ENCODE results near the gene GRAMD1B.
"Not testable (repeated sequence)": the region's sequence is repeated elsewhere in the genome, so short reads cannot be mapped to it uniquely, and the experiment has no call there.

Gene GRAMD1B

DNA sequence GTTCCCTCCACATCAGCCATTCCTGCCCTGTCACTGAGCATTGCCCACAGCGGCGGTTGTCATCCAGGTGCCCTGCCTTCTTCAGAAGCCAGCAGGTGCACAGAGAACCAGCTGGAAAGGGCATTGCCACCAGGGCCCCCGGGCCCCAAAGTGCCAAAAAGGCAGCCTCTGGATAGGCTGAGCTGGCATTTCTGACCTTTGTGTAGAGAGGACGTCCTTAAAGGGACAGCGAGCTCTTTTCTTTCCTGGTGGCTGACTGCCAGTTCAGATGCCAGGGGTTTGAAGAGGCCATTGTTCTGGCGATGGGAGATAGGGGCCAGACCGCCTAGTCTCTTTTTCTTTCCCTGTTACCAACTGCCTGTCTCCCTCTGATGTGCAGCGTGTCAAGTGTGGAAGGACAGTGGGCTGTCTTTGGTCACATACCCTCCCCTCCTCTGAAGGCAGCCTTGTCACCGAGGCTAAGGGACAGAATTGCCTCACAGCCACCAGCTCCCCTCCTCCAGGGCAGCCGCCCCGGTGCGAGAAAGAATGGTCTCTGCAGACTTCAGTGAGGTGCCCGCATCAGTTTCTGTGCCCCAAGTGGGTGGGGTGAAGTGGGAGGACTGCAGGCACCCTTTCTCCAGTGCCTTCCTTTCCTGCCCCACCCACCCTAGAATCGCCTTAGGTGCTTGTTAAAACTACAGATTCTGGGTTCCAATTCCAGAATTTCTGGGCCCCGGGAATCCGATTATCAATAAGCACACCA, 114.7 kb downstream of the GRAMD1B start:
- no peak for DNase-seq

DNA sequence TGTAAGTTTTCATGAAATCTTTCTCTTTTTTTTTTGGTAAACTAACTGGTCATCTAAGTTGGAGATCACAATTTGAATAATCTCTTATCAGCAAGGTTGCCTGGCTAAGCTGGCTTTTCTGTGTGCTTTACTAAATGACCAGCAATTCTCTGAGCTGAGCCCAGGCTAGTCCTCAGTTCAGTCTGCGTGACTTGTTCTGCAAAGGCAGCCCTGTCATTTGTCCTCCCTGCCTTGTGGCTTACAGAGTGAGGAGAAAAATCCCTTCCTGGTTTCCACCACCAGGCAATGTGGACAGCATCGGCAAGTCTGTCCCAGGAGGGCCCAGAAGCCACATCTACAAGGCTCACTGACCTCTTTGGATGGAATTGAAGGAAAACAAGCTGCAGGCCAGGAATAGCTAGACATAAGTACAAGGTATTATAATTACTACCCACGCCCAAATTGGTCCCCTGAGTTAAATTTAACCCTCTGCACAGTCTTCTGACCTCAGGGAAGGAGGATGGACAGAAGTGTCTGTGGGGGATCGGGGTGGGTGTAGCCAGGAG, 115.7 kb downstream of the GRAMD1B start:
- DNase-seq = no peak

DNA sequence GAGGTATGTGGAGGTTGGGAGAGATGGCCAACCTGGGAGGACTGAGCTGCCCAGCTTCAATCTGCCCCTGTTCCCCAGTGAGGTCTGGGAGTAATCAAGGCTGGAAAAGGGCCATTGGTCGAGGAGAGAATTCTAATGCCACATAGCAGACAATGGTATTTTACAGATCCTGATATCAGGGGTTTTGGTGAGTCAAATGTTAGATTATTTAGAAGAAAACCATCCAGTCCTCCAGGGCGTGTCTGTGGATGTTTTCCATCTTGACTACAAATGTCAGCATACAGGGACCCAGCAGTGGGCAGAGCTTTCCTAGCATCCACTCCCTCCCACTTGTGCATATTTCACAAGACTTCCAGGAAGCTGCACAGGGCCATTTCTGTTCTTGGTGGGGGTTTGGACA, 116.4 kb downstream of the GRAMD1B start:
- no peak for DNase-seq

DNA sequence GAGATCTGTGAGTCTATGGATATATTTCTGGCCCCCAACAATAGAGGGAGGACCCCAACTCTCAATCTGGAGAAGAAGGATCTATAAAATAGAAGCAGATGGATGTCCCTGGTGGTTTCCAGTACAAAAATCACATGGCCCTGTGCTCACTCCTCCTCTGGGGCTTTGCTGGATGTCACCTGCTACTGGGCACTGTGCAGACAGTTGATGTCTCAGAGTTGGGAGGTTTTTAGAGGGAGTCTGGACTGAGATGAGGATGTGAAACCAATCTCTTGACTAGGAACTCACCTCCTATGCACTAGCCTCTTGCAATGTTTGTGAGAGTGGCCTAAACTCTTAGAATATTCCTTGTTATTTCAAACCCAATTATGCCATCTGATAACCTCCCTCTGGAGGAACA, 117.1 kb downstream of the GRAMD1B start:
- DNase-seq = no peak

DNA sequence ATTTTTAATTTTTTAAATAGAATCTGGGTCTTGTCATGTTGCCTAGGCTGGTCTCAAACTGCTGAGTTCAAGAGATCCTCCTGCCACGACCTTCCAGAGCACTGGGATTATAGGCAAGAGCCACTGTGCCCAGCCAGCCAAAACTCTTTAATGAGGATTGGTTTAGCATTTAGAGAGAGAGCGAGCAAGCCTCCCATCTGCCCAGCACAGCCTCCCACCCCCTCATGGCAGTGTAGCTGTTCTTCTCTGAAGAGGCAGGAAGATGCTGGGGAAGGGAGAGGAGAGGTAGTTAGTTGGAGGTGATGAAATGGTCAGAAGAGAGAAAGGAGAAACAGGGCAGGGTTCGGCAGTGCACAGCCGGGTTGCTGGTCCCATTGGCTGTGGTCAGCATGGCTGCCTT, 118.7 kb downstream of the GRAMD1B start:
- no peak for DNase-seq

DNA sequence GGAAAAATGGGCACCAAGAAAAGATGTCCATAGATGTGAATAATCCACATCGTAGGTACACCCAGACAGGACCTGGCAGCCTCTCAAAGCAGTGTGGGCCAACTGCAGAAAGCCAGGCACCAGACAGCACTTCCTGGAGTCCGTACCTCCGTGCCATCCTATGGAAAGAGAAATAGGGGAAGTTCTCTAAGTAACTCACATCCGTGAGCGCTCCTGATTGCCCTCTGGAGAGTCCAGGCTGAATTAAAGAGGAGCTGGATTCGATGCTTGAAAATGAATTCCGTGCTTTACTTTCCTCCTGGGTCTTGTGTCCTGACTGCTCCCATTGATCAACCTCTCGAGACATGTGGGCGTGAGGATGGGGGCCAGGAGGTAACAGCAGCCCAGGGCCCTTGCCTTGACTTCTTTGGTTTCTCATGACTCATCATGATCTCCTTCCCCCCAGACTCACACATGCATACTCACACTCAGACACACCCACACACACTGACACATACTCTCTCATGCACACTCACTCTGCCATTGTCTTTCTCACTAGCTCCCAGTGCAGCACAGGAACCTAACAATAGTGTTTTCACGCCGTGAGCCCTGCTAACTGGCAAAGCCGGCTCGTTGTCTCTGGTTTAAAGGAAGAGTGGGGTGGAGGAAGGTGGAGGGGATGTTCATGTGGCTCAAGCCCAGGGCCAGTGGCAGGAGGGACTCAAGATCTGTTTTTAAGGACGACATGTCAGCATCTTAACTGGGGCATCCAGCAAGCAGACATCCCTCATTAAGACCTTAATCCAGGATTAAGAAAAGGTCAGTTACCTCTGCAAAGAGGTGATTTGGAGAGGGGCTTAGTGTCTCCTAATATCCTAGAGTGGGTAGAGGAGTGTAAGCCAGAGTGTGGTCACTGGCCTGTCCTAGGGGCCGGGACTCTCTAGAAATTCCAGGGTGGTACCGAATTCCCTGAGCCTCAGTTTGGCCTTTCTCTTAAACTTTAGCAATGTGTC, 120.2 kb downstream of the GRAMD1B start:
- DNase-seq = no peak

DNA sequence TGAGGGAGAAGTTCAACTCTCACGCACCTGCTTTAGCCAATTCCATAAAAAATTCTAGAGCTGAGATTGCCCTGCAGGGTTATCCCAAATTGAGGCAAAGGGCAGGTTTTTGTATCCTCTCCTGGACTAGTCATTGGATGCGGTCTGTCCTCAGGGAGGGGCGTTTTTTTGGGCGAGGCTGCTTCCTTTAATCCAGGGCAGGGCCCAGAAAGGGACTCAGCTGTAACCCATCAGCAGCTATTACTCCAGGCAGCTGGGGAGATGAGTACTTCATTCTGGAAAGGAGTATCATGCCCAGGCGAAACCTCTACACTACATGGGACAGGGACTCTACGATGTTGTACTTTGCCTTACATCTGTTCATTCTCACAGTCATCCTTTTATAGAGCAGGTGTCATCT, 121.0 kb downstream of the GRAMD1B start:
- no peak for DNase-seq

DNA sequence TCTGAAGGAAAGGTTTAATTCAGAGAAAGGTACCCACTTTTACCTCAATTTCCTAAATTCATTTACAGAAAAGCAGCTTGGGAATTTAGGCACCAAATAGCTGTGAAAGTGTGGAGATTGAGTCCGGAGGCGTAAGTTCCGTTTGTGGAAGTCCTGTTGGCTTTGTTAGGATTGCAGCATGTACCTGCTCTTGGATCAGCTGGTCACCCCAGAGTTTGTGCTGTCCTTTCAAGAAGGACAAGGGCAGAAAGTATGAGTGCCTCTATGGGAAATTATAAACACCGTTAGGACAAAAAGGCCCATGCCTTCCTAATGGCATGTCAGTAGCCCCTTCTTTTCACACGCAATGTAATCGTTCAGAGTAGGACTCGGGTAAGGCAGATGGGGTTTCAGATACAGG, 126.6 kb downstream of the GRAMD1B start:
- DNase-seq = no peak

DNA sequence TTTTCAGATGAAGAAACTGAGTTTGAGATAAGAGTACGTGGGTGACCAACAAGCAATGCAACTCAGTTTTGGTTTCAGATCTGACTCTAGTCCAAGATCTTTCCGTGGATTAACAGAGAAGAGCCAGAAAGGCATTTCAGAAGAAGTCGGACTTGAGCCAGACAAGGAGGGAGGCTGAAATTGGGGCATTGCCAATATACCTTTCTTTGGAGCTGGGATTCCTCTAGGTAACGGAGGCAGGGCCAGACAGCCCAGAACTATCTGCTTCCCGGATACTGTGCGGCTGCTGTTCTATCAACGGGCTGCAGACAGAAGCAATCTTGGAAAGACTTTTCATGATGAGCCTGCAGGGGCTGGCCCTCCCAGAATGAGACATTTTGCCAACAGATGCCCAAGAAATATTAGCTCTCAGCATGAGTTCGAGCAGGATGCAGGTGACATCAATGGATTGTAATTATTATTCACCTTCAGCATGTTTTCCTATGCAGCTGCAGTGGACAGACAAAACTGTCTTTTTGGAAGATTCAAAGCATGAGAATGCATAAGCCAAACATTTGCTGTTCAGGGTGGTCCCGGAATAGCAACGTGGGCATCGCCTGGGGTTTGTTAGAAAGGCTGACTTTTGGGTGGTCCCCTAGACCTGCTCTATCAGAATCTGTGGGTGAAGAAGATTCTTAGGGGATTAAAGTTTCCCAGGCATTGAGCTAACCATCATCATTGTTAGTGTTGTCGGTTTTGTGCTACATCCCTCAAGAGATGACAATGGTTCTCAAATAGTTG, 128.7 kb downstream of the GRAMD1B start:
- no peak for DNase-seq

DNA sequence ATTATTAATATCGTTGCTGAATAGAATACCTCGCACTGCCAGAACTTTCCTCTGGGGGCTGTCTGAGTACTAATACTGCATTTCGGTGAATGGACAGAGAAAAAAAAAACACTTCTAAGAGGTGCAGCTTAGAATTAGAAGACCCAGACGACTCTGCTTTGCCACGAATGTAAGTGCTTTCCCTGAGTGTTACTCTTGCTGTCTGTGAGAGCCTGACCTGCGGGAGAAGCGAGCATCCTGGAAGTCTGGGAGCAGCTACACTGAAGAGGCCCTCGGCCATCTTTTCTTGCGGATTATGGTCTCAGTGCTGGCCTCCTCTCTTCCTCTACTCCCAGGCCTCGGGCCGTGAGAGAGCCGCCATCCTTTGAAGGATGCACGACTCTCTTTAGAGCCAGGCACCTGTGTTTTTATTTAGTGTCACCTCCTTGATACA, 129.5 kb downstream of the GRAMD1B start:
- DNase-seq = no peak

DNA sequence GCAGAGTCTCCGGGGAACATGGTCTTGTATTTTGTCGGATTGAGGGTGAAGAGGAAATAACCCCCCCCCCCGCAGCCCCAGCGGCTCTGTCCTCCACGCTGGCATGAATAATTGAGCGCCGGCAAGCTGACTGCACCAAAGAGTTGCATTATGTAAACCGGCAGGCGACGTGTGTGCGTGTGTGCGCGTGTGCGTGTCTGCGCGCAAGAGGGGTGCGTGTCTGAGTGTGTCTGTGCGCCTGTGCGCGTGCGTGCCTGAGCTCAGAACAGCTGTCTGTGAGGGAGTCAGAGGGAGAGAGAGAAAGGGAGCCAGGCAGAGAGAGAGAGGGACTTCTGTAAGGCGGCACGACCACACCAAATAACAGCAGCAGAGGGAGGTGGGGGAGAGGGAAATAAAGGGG, 129.9 kb downstream of the GRAMD1B start:
- DNase-seq = no peak

DNA sequence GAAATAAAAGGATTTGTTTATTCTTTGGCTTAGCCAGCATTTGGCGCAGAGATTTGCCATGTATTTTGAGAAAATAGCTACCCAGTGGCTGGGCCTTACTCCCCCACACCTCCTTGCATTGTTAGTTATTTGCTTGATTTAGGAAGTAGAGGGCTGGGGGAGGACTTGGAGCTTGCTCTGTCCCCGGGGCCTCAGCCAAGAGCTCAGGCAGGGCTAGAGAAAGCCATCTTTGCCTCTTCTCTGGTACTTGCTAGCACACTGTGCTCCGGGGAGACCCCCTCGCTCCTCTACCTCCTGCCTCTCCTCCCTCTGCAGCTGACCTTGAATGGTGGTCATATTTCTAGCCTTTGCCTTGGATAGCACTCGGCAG, 131.3 kb downstream of the GRAMD1B start:
- no peak for DNase-seq

DNA sequence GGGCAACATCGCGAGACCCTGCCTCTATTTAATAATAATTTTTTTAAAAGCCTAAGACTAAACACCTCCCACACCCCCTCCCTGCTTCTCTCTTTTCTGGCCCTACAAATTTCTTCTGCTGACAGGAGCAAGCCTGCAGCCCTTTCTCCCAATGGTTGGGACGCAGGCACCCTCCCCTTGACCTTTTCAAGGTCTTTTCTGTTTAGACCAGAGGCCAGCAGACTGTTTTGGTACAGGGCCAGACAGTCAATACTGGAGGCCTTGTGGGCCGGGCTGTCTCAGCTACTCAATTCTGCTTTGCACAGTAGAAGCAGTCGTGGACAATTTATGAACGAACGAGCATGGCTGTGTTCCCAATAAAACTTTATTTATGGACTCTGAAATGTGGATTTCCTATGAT, 132.1 kb downstream of the GRAMD1B start:
- no peak for DNase-seq

DNA sequence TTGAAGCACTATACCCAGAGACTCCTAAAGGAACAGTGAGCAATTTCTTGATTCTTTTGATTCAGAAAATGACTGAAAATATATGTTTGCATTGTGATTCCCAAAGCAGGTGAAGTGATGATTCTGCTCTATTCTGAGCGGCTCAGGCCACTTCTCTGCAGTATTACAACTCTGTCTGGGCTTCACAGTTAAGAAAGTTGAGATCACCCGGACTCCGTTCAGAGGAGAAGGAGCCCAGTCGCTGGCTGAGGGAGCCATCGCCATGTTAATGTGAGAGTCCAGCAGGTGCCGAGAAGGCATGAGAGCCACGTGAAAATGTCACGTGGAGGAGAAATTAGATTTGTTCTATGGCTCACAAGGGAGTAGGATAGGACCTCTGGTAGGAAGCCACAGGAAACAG, 132.8 kb downstream of the GRAMD1B start:
- no peak for DNase-seq

DNA sequence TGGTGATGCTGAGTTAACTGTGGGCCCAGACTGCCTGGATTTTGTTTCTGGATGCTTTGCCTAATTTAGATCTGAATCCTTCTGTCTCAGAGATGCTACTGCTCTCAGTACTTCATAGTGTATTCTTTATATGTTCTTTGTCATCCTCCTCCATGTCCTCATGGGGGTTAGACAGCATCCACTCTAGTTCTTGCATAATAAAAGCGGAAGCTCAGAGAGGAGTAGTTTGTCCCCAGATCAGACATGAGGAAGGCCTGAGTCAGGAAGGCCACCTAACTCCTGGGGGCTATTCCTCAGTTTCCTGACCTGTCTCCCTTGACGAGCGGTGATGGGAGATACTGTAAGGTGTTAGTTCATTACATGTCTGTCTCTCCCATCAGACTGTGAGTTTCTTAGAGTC, 134.2 kb downstream of the GRAMD1B start:
- DNase-seq = no peak

DNA sequence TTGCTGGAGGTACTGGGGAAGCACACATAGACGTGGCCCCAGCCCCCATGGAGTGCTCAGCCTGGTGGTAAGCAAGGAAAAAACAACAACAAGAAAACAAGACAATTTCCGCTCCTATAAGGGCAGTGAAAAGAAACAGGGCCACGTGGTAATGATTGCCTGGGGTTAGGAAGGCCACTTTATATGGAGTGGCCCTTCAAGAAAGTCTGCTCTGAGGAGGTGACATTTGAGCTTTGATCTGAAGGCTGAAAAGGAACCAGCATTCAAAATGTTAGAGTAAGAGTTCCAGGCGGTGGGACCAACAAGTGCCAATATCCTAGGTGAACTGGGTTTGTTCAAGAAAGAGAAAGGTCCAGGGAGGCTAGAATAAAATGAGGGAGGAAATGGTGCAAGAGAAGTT, 136.8 kb downstream of the GRAMD1B start:
- no peak for DNase-seq

DNA sequence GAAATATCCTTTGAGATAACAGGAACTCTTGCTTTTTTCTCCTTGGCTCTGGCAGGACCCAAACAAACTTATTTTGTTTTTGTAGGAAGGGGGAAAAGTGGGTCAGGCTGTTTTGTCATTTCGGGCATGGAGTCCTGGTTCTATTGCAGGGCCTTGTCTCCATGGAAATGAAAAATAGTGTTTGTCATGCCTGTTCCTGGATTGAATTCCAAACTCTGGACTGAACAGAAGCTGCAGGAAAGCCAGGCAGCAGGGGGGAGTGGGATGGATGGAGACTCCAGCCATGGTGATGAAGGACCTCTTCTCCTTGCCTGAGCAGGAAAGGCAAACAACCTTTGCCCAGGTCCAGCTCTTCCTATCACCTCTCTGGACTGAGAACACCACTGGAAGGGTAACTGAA, 137.4 kb downstream of the GRAMD1B start:
- DNase-seq = no peak

DNA sequence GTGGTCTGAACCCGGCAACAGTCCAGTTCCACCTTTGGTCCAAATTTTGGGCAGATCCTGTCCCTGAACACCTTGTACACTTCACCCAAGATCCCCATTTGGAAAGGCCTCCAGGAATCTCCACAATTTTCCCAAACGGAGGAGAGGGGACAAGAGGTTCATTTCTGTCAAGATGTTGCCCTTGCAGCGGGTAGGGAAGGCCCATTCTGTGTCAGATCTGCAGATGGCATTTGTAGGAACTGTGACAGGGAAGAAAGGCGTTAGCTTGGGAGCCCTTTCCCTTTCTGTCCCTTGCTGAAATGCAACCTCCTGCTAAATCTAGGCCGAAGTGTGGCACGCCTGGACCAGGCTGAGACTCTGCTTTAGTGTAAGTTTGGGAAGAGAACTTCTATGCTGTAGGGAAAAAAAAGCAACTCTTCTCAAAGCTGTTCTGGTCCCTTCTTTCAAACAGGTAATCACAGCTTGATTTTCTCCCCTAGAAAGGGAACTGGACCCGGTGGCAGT, 138.3 kb downstream of the GRAMD1B start:
- DNase-seq = no peak

DNA sequence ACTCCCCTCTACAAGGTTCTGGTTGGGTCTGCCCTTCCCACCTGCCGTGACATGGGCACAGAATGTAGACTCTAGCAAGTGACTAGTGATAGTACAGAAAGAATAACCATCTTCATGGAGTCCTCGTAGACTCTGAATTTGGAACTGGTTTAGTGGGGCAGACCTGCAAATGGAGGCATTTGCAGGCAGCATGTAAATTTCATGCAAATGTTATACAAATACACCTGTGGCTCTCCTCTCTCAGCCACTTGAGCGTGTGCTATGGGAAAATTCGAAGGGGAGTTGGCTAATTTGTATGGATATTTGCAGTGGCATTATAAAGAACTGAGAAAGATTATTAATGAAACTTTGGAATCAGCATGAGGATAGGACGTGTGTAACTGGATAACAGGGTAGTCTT, 139.3 kb downstream of the GRAMD1B start:
- DNase-seq = no peak

DNA sequence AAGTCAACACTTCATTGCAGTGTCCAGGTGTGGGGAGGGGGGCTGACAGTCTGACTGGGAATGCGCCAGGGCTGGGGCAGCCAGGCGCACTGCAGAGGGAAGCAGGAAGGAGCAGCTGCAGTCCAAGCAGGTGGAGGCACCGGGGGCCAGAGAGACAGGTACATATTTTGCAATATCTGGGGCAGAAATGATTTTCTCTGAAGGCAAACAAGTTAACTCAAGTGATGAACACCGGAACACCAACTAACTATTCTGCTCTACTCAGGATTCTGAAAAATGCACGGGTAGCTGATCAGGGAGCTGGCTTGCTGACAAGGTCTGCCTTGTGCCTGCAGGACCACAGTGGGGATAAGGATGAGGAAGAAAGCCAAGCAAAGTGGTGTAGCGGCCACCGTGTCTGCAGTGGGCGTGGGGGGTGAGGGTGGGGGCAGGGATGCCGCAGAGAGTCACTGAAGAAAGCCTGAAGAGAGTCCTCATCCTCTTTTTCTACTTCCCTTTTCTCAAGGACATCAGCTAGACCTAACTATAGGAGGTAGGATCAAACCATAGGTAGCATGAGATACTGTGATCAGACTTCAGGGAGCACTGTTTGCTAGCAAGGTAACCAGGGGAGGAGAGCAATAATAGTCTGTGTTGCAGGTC, 141.0 kb downstream of the GRAMD1B start:
- DNase-seq = no peak

DNA sequence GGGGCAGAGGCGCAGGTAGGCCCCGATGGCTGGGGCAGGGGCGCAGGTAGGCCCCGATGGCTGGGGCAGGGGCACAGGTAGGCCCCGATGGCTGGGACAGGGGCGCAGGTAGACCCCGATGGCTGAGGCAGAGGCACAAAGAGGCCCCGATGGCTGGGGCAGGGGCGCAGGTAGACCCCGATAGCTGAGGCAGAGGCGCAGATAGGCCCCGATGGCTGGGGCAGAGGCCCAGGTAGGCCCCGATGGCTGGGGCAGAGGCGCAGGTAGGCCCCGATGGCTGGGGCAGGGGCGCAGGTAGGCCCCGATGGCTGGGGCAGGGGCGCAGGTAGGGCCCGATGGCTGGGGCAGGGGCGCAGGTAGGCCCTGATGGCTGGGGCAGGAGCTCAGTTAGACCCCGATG, 142.7 kb downstream of the GRAMD1B start:
- DNase-seq = not testable (repeated sequence)

DNA sequence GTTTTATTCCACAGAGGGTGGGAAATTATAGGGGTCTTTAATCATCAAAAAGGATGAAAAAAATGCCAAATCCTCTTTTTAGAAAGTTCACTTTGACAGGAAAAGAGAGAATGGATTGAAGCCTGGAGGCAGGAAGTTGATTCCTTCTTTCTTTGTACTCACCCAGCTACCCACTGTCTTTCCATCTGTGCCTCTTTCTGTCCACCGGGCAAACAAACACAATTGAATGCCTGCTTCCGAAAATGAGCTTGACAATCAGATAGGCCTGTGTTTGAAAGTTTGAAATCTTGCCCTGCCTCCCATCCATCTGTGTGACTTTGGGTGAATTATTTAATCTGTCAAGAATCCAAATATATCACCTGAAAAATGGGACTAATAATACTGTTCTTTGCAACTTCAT, 143.2 kb downstream of the GRAMD1B start:
- DNase-seq = no peak
